GM18870 (cell line): ENCODE measurements around the gene TCF12.
"Not testable (repeated sequence)": the region's sequence is repeated elsewhere in the genome, so short reads cannot be mapped to it uniquely, and the experiment has no call there.

Source experiments
- ATAC-seq: cut with Tn5 transposase; IDR thresholded peaks from one replicate; pipeline ENCODE4 v1.9.1; 2021; ENCODE audit warnings: moderate library complexity; ENCODE audit not compliant: unreplicated experiment

TCF12 gene

DNA sequence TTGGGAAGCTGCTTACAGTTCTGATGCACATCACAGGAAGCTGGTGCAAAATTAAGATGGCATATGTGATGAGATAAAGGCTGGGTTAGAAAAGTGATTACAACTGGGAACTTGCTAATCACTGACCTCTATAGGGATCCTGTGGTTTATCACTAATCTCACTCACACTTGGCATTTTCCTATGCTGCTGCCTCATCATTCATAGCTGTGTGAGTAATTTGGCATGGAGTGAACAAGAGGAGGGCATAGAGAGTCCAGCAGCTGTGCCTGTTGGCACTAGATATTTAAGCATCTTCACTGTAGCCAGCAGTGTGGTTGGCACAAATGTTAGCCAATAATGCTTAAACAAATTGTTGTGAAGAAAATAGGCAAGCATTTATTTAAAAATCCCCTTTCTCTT is 240.1 kb downstream of the TCF12 start:
- ATAC-seq: no peak

- no peak for ATAC-seq
Observed at GRCh38 chr15:57158997-57159668, 240.7 kb downstream of the TCF12 start.

DNA sequence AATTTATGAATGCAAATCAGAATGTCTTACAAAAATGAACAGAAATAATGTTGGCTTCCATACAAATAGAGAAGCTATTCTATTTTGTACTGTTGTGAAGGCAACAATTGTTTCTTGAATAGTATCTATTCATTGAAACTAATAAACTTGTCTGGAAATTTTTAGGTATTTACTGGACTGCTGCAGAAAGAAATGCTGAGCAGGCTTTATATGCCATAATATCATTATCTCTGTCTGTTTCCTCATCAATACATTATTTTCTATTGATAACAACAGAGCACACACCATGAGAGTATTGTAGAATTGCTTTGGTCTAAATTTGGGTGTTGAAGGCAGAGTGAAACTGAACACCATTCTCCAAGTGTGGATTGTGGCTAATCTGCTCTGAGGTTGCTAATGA is 241.3 kb downstream of the TCF12 start:
- ATAC-seq: no peak

DNA sequence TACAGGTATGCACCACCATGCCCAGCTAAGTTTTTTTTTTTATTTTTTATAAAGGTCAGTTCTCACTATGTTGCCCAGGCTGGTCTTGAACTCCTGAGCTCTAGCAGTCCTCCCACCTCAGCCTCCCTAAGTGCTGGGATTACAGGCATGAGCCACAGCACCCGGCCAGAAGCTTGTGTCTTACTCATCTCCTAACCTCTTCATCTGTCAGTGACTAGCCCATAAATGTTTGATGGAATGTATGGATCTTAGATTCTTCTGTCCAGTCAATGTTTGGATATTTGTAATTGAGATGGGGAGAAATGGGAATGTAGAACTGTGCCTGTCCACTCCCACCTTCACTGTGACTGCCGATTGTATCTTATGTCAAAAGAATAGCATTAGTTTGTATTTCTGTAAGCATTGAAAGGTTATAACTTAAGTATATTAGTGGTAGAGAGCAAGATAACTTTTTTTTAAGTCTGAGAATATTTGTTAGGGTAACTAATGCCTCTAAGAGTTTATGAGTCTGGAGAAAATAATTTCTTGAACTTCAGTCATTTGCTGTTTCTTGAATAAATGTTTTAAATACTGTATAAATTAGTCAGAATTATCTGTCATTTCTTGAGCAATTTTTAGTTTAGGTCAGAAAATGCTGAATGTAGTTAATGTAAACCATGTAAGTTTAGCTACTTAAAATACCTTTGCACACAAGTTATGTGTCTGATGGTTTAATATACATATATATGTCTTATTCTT is 242.5 kb downstream of the TCF12 start:
- no peak for ATAC-seq

DNA sequence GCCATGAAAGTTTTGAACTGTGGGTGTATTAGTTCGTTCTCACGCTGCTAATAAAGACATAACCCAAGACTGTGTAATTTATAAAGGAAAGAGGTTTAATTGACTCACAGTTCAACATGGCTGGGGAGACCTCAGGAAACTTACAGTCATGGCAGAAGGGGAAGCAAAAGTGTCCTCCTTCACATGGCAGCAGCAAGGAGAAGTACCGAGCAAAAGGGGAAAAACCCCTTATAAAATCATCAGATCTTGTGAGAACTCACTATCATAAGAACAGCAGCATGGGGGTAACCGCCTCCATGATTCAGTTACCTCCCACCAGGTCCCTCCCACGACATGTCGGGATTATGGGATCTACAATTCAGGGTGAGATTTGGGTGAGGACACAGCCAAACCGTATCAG is 245.8 kb downstream of the TCF12 start:
- ATAC-seq: not testable (repeated sequence)

DNA sequence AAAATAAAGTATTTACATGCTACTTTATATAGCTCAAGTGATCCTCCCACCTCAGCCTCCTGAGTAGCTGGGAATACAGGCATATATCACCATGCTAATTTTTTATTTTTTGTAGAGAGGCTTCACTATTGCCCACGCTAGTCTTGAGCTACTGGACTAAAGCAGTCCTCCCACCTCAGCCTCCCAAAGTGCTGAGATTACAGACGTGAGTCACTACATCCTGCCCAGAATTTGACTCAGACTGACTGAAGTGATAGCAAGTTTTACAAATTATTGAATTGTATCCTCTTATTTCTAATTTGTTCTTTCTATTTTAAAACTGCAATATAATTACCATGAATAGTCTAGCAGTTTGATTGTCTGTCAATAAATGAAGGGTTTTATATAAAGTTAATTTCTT is 247.5 kb downstream of the TCF12 start:
- ATAC-seq: no peak

- ATAC-seq: no peak
Observed at GRCh38 chr15:57167821-57168395, 249.5 kb downstream of the TCF12 start.

DNA sequence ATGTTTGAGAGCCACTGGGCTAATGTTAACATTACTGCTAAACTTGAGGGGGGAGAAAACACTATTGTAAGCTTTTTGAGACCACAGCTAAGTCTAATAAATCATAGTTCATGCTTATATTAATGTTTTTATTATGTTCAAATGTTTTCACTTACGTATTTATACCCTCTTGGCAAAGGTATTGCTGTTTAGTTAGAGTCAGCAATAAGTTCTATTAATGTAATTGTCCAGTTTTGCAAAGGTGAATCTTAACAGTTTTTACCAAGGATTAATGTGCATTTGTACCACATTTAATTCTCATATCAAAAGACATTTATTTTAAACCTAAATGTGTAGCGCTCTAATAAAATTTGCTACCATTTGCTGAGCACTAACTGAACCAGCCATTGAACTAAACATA is 251.2 kb downstream of the TCF12 start:
- ATAC-seq: no peak

DNA sequence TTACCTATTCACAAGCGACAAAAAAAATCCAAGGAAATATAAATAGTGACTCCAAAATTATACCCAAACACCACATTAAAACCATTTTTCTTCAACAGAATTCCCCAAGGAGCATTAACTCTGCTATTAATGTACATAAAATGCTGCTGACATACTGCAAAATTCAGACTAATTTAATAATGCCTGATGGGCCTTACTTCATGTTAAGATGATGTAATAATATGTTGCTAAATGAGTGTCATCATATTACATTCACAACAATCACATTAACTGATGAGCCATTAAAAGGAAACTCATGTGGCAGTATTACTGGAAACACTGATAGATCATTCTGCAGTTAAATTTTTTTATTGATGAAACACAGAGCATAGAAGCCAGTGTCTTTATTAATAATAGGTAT is 253.0 kb downstream of the TCF12 start:
- no peak for ATAC-seq

DNA sequence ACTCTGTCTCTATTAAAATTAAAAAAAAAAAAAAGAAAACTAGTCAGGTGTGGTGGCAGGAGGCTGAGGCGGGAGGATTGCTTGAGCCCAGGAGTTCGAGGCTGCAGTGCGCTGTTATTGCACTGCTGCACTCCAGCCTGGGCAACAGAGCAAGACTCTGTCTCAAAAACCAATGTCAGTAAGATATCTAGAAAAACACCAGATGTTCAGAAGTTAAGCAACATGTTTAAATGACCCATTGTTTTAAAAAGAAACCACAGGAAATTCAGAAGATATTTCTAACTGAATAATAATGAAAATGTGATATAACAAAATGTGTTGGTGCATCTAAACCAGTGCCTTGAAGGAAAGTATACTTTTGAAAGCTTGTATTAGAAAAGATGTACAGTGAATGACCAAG is 254.5 kb downstream of the TCF12 start:
- no peak for ATAC-seq

DNA sequence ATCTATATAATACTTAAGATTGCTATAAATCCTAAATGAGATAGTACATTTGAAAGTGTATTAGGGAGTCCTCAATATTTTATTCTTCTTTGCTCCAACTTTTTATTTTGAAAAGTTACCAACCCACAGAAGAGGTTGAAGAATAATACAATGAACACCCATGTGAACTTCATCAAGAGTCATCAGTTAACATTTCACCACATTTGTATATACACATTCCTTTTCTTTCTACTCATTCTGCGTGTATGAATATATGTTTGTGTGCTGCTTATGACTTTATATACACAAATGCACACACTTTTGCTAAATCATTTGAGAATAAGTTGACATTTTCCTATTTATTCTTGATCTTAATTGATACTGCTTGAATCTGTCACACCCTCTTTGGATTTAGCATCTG is 264.6 kb downstream of the TCF12 start:
- no peak for ATAC-seq

- ATAC-seq: no peak
Observed at GRCh38 chr15:57183614-57184344, 265.3 kb downstream of the TCF12 start.

DNA sequence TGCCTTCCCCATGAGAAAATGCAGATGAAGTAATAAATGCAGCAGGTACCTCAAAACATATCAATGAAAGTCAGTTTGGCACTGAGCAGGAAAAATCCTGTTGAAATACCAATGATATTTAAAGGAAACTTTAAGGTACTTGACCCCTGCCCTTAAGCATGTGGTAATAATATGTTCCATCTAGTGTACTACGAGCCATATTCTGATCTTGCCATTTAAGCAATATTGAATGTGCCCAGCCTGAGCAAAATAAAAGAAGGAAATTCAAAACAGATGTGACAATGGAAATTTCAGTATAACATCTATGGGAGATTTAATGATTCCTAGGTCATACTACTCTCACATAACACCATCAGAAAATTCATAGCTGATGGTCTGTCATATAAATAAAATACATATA is 266.1 kb downstream of the TCF12 start:
- ATAC-seq: no peak

DNA sequence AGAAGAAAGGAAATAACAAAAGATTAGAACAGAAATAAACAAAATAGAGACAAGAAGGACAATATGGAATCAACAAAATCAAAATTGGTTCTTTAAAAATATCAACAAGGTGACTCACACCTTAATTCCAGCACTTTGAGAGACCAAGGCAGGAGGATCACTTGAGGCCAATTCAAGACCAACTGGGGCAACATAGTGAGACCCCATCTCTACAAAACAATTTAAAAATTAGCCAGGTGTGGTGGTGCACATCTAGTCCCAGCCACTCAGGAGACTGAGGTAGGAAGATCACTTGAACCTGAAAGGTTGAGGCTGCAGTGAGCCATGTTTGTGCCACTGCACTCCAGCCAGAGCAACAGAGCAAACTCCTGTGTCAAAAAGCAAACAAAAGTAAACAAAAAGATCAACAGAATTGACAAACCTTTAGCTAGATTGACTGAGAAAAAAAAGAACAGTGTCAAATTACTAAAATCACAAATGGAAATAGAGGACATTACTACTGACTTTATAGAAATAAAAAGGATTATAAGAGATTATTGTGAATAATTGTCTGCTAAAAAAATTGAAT is 267.1 kb downstream of the TCF12 start:
- ATAC-seq: no peak

- ATAC-seq: no peak
Observed at GRCh38 chr15:57189466-57189865, 271.0 kb downstream of the TCF12 start.

GRCh38 chr15:57190208-57190607 is 271.8 kb downstream of the TCF12 start:
- no peak for ATAC-seq

GRCh38 chr15:57193161-57193560 is 274.7 kb downstream of the TCF12 start:
- ATAC-seq: no peak

GRCh38 chr15:57195326-57195725 is 276.9 kb downstream of the TCF12 start:
- ATAC-seq: no peak

GRCh38 chr15:57196865-57197264 is 278.4 kb downstream of the TCF12 start:
- ATAC-seq: no peak

- ATAC-seq: no peak
Observed at GRCh38 chr15:57198131-57198530, 279.7 kb downstream of the TCF12 start.

DNA sequence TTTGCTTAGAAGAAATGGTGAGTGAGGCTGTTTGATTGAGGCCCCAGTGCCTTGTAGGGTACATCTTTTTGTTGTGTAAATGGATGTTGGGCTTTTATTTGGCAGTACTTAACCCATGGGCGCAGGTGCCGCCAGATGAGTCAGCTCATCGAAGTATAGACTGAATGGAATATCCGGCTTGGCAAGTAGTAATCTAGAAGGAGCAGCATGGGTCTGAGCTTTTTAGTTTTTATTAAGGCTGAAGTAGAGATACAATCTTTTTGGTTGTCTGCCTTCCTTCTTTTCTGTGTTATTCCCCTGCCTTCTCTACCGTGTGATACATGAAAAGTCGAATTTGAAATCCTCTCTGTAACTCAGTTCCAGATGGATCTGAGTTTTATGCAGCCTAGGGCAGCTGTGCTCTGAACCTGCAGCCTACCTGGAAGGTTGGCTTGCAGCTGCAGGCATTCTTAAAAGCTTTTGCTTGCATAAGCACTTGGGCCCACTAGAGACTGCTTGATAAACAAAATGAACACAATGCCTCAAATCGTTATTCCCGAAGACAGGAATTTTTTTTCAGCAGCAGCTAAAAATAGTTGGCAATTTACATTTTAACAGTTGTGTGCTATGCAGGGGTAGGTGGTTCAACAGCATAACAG is 280.3 kb downstream of the TCF12 start:
- no peak for ATAC-seq
